CD8-positive, alpha-beta memory T cell (primary cell): ENCODE data around the gene B4GALT7. TPM values are rescaled to one million over a fixed set of nuclear protein-coding genes. Genes with fewer than 3 reads are reported as not detected.
"Not testable (repeated sequence)": the region's sequence is repeated elsewhere in the genome, so short reads cannot be mapped to it uniquely, and the experiment has no call there.

Source experiments
- CTCF ChIA-PET: fragments of 350-600 bp; sonication (Branson Sonifier 250); formaldehyde crosslinking; loops from one replicate; lab custom pipeline; 2021; ENCODE audit warnings: antibody characterized with exemption; lab: Charles Lee
- POLR2A ChIA-PET: fragments of 350-600 bp; sonication (Branson Sonifier 250); formaldehyde crosslinking; loops from one replicate; lab custom pipeline; 2021; ENCODE audit warnings: antibody characterized with exemption; lab: Charles Lee
- DNase-seq, 5 donors: peaks; one replicate each; pipeline versions ENCODE4 v3.0.0 to v3.0.0-alpha.2; 2020 to 2022; ENCODE audit warnings: mixed read lengths in 1 of 5
- H3K27ac ChIP-seq: one replicate; pipeline ENCODE4 v1.7.0; 2013; ENCODE audit warnings: low read depth, mild to moderate bottlenecking, low read length, moderate library complexity
- H3K27me3 ChIP-seq: 2 replicates; pipeline ENCODE4 v1.7.0; 2013; ENCODE audit warnings: low read length, mild to moderate bottlenecking; ENCODE audit not compliant: insufficient read depth, poor library complexity, severe bottlenecking
- H3K36me3 ChIP-seq: 2 replicates; pipeline ENCODE4 v1.7.0; 2013; ENCODE audit warnings: mild to moderate bottlenecking, low read length, moderate library complexity; ENCODE audit not compliant: insufficient read depth
- H3K4me1 ChIP-seq: 2 replicates; pipeline ENCODE4 v1.7.0; 2013; ENCODE audit warnings: mild to moderate bottlenecking, low read length, moderate library complexity; ENCODE audit not compliant: insufficient read depth
- H3K4me3 ChIP-seq: 2 replicates; pipeline ENCODE4 v1.7.0; 2013; ENCODE audit warnings: mild to moderate bottlenecking, low read length
- H3K9me3 ChIP-seq: 2 replicates; pipeline ENCODE4 v1.7.0; 2013; ENCODE audit warnings: mild to moderate bottlenecking, low read length
- H3K27ac Mint-ChIP-seq, 8 donors: one replicate each; pipeline ENCODE4 v1.8.0; 2020 to 2021; ENCODE audit warnings: mixed read lengths in 8 of 8, mild to moderate bottlenecking in 6 of 8, inconsistent platforms in 3 of 8, moderate library complexity in 3 of 8
- H3K27me3 Mint-ChIP-seq, 2 donors: one replicate each; pipeline ENCODE4 v1.8.0; 2020 to 2021; ENCODE audit warnings: mixed read lengths in 2 of 2, mild to moderate bottlenecking in 1 of 2, moderate library complexity in 1 of 2
- H3K36me3 Mint-ChIP-seq, 3 donors: one replicate each; pipeline ENCODE4 v1.8.0; 2020 to 2021; ENCODE audit warnings: mixed read lengths in 3 of 3, inconsistent platforms in 1 of 3, mild to moderate bottlenecking in 1 of 3
- H3K4me1 Mint-ChIP-seq, 3 donors: one replicate each; pipeline ENCODE4 v1.8.0; 2020 to 2021; ENCODE audit warnings: mixed read lengths in 3 of 3, inconsistent platforms in 1 of 3, mild to moderate bottlenecking in 1 of 3
- H3K4me3 Mint-ChIP-seq, 7 donors: one replicate each; pipeline ENCODE4 v1.8.0; 2020 to 2021; ENCODE audit warnings: mixed read lengths in 7 of 7, mild to moderate bottlenecking in 6 of 7, moderate library complexity in 4 of 7, inconsistent platforms in 2 of 7
- H3K9me3 Mint-ChIP-seq, 5 donors: one replicate each; pipeline ENCODE4 v1.8.0; 2020 to 2022; ENCODE audit warnings: mixed read lengths in 5 of 5, mild to moderate bottlenecking in 3 of 5, moderate library complexity in 2 of 5, inconsistent platforms in 1 of 5
- polyA plus RNA-seq: library from polyadenylated mRNA; unstranded; fragments of 300-500 nt; fragmentation: Illumina TruSeq; gene quantifications from one replicate; pipeline ENCODE4 v1.2.3, GENCODE V29; 2021
- total RNA-seq, 2 experiments: library from RNA; stranded (reverse); gene quantifications; one replicate each; pipeline ENCODE4 v1.2.3, GENCODE V29; 2021

B4GALT7 gene
- total and polyA plus RNA-seq, 3 experiments from 2014 or later = 17.7 to 24.4 (median 20.2) TPM

- Histone ChIP-seq H3K4me3 (no peak overlapping the region), H3K9me3 (no peaks in the 10 kb centered on the region), H3K4me1 (no peaks in the 10 kb centered on the region), H3K27me3 (no peaks in the 10 kb centered on the region), H3K27ac (no peak overlapping the region), H3K36me3 (no peaks in the 10 kb centered on the region)
- Mint-ChIP-seq H3K9me3 (no peaks in the 10 kb centered on the region), H3K4me3 (no peak overlapping the region), H3K27ac (peak overlapping the region in 2 of 8 donors; percentile 43 to 85), H3K4me1 (peaks cover 5 to 18% (median 10%) of the 10 kb centered on the region in 3 donors), H3K36me3 (peaks cover 0 to 29% (median 0%) of the 10 kb centered on the region in 3 donors), H3K27me3 (no peaks in the 10 kb centered on the region)
- no peak for DNase-seq
- ChIA-PET CTCF (no interaction called here), POLR2A (no interaction called here)
These were observed 11.0 kb downstream of the B4GALT7 start for GRCh38 chr5:177610770-177611445.

DNA sequence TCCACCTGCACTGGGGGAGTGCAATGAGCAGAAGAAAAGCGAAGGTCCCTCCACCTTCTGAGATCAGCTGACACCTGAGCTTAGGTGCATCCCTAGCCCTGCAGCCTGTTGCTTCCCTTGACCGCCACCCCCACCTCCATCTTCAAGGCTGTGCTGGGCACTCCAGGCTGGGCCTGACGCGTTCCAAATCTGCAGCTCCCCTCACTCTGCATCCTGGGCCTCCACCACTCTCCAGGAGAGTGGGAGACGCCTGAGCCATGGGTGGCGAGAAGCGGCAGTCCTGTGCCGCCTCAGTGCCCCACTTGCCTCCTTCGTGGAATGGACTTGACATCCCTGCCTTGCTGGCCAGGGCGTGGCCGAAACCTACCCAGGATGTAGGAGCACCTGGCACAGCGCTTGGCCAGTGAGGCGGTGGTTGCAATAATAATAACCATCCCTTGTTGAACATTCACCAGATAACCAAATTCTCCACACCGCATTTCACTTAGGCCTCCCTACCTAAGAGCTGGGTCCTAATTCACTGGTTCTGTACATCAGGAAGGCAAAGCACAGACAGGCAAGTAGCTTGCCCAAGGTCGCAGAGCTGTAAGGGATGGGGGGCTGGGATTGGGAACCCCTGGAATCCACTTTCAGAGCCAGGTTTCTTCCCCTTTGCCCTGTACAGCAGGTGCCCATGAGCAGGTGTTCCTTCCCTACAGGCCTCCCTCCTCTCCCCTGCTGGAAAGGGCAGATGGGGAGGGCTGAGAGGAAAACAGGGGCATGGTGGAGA lies 11.7 kb downstream of the B4GALT7 start:
- ChIA-PET POLR2A (no interaction called here), CTCF (no interaction called here)
- Histone ChIP-seq H3K9me3 (no peaks in the 10 kb centered on the region), H3K4me3 (no peak overlapping the region), H3K27ac (no peak overlapping the region), H3K27me3 (no peaks in the 10 kb centered on the region), H3K36me3 (no peaks in the 10 kb centered on the region), H3K4me1 (no peaks in the 10 kb centered on the region)
- DNase-seq = no peak
- Mint-ChIP-seq H3K4me3 (no peak overlapping the region), H3K27me3 (no peaks in the 10 kb centered on the region), H3K36me3 (peaks cover 0 to 28% (median 0%) of the 10 kb centered on the region in 3 donors), H3K9me3 (no peaks in the 10 kb centered on the region), H3K4me1 (peaks cover 0 to 12% (median 4%) of the 10 kb centered on the region in 3 donors), H3K27ac (peak overlapping the region in 3 of 8 donors; percentile 54 to 85 (median 72))

DNA sequence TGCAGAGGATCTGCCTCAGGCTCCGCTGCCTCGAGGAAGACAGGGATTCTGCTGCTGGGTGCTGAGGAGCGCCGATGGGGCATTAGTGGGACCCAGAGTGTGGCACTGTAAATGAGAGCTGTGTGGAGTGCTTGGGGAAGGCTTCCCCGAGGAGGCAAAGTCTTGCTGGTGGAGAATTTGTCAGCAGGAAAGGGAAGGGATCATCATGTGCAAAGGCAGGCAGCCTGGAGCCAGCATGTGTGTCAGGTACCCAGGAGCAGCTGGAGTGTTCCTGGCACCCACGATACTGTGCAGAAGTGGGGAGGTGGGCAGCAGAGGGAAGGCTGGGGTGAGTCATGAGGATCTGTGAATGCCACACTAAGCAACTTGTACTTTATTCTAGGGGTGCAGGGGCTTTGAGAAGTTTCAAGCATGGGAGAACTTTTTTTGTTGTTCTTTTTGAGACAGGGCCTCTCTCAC lies 12.3 kb downstream of the B4GALT7 start:
- CTCF ChIA-PET = no interaction called here
- Histone ChIP-seq H3K4me3 (no peak overlapping the region), H3K9me3 (no peaks in the 10 kb centered on the region), H3K27me3 (no peaks in the 10 kb centered on the region), H3K4me1 (no peaks in the 10 kb centered on the region), H3K27ac (no peak overlapping the region), H3K36me3 (no peaks in the 10 kb centered on the region)
- H3K9me3 Mint-ChIP-seq = no peaks in the 10 kb centered on the region
- no peak overlapping the region for H3K4me3 Mint-ChIP-seq
- no peaks in the 10 kb centered on the region for H3K27me3 Mint-ChIP-seq
- H3K27ac Mint-ChIP-seq = peak overlapping the region in 4 of 8 donors; percentile 34 to 72 (median 52)
- DNase-seq = no peak
- peaks cover 0 to 6% (median 0%) of the 10 kb centered on the region in 3 donors for H3K4me1 Mint-ChIP-seq
- POLR2A ChIA-PET = no interaction called here
- H3K36me3 Mint-ChIP-seq = peaks cover 0 to 26% (median 0%) of the 10 kb centered on the region in 3 donors

DNA sequence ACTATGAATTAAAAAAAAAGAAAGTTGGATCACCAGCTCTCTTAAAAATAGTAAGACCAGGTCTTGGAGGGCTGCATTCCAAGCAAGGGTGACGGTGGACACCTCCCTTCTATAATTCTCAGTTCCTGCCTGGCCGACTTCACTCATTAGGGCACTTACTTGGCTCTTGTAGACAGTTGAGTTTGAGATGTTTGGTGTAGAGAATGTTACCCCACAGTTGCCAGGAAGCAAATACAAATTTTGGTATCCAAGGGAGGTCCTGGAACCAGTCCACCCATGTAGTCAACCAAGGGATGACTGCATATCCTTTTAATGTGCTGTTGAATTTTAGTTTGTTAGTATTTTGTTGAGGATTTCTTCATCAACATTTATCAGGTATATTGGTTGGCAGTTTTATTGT lies 20.6 kb downstream of the B4GALT7 start:
- DNase-seq = no peak
- Histone ChIP-seq H3K27ac (no peak overlapping the region), H3K27me3 (no peaks in the 10 kb centered on the region), H3K4me1 (no peaks in the 10 kb centered on the region), H3K9me3 (no peaks in the 10 kb centered on the region), H3K4me3 (no peak overlapping the region), H3K36me3 (peaks cover 17% of the 10 kb centered on the region)
- no peaks in the 10 kb centered on the region for H3K4me1 Mint-ChIP-seq
- no peaks in the 10 kb centered on the region for H3K27me3 Mint-ChIP-seq
- POLR2A ChIA-PET = no interaction called here
- H3K36me3 Mint-ChIP-seq = peaks cover 9 to 77% (median 9%) of the 10 kb centered on the region in 3 donors
- H3K4me3 Mint-ChIP-seq = no peak overlapping the region
- no peaks in the 10 kb centered on the region for H3K9me3 Mint-ChIP-seq
- CTCF ChIA-PET = no interaction called here
- H3K27ac Mint-ChIP-seq = no peak overlapping the region

DNA sequence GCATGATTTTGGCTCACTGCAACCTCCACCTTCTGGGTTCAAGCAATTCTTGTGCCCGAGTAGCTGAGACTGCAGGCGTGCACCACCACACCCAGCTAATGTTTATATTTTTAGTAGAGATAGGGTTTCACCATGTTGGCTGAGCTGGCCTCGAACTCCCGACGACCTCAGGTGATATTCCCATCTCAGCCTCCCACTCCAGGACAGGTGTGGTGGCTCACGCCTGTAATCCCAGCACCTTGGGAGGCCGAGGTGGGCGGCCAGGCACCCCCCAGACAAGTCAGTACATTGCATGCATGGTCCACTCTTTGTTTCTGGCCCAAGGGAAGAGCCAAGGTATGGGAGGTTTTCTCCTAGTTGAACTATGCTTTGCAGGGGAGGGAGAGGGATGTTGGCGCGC lies 24.2 kb downstream of the B4GALT7 start:
- H3K27me3 Mint-ChIP-seq, H3K27ac ChIP-seq, H3K4me3 Mint-ChIP-seq, H3K27me3 ChIP-seq, H3K9me3 ChIP-seq, CTCF ChIA-PET, H3K4me1 ChIP-seq, H3K4me1 Mint-ChIP-seq, DNase-seq, H3K4me3 ChIP-seq, H3K9me3 Mint-ChIP-seq, H3K36me3 ChIP-seq, POLR2A ChIA-PET: not testable (repeated sequence)
- peaks cover 3 to 62% (median 5%) of the 10 kb centered on the region in 3 donors for H3K36me3 Mint-ChIP-seq
- peak overlapping the region in 1 of 8 donors; percentile 11 for H3K27ac Mint-ChIP-seq

DNA sequence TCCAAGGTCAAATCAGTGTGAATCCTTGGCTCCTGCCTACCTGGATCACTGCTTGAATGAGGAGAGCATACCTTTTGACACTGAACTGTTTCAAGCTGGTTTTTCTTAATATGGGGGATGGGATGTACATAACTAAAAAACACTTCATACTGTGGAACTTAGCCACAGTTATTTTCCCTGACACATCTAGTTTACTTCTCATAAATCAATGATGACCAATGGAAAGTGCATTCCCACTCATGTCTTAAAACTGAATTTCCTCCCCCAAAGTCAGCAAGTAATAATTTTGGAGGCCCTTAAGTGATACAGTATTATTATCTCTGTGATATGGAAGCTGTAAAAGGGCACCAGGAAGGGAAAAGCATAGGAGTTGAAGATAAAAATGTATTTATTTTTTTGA lies 30.3 kb downstream of the B4GALT7 start:
- H3K27me3 Mint-ChIP-seq, DNase-seq, POLR2A ChIA-PET, H3K9me3 Mint-ChIP-seq, H3K27ac Mint-ChIP-seq, H3K4me1 Mint-ChIP-seq, H3K4me1 ChIP-seq, CTCF ChIA-PET, H3K27me3 ChIP-seq, H3K9me3 ChIP-seq, H3K4me3 ChIP-seq, H3K36me3 ChIP-seq, H3K27ac ChIP-seq, H3K4me3 Mint-ChIP-seq: not testable (repeated sequence)
- H3K36me3 Mint-ChIP-seq = peaks cover 0 to 17% (median 3%) of the 10 kb centered on the region in 3 donors

DNA sequence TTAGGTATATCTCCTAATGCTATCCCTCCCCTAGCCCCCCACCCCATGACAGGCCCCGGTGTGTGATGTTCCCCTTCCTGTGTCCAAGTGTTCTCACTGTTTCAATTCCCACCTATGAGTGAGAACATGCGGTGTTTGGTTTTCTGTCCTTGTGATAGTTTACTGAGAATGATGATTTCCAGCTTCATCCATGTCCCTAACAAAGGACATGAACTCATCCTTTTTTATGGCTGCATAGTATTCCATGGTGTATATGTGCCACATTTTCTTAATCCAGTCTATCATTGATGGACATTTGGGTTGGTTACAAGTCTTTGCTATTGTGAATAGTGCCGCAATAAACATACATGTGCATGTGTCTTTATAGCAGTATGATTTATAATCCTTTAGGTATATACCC lies 35.0 kb downstream of the B4GALT7 start:
- H3K9me3 Mint-ChIP-seq, H3K27ac Mint-ChIP-seq, H3K4me3 ChIP-seq, CTCF ChIA-PET, H3K36me3 Mint-ChIP-seq, H3K27ac ChIP-seq, H3K4me3 Mint-ChIP-seq, H3K27me3 Mint-ChIP-seq, H3K9me3 ChIP-seq, DNase-seq, H3K36me3 ChIP-seq, H3K4me1 Mint-ChIP-seq, POLR2A ChIA-PET, H3K4me1 ChIP-seq, H3K27me3 ChIP-seq: not testable (repeated sequence)

- H3K4me3 ChIP-seq, H3K4me1 Mint-ChIP-seq, H3K27me3 ChIP-seq, H3K27ac Mint-ChIP-seq, H3K27me3 Mint-ChIP-seq, CTCF ChIA-PET, H3K4me3 Mint-ChIP-seq, H3K27ac ChIP-seq, DNase-seq, H3K9me3 ChIP-seq, POLR2A ChIA-PET, H3K9me3 Mint-ChIP-seq, H3K4me1 ChIP-seq, H3K36me3 ChIP-seq: not testable (repeated sequence)
- peaks cover 0 to 13% (median 3%) of the 10 kb centered on the region in 3 donors for H3K36me3 Mint-ChIP-seq
These were observed 45.5 kb downstream of the B4GALT7 start for GRCh38 chr5:177645462-177645861.
